ENCODE measurements around the gene CLEC7A.

DNA sequence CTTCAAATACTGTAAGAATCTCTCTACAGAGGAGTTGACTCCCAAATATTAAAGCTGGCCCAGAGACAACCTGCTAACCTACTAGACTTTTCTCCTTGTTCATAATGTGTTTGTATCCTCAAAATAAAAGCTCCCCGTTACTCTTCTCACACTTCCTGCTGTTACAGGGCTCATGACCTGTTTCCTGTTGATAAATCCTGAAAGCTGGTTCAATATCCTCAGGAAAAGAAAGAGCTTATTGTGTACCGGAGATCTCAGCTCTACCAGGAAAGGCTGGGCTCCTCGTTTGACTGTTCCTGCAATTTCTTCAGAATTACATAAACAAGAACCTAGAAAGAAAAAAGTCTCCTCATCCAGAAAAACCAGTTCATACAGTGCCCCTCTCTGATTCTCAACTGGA, 62.1 kb downstream of the CLEC7A start:
- TF ChIP-seq, protein P1, sequence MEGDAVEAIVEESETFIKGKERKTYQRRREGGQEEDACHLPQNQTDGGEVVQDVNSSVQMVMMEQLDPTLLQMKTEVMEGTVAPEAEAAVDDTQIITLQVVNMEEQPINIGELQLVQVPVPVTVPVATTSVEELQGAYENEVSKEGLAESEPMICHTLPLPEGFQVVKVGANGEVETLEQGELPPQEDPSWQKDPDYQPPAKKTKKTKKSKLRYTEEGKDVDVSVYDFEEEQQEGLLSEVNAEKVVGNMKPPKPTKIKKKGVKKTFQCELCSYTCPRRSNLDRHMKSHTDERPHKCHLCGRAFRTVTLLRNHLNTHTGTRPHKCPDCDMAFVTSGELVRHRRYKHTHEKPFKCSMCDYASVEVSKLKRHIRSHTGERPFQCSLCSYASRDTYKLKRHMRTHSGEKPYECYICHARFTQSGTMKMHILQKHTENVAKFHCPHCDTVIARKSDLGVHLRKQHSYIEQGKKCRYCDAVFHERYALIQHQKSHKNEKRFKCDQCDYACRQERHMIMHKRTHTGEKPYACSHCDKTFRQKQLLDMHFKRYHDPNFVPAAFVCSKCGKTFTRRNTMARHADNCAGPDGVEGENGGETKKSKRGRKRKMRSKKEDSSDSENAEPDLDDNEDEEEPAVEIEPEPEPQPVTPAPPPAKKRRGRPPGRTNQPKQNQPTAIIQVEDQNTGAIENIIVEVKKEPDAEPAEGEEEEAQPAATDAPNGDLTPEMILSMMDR (IDR thresholded peaks at IDR 0.05; ENCODE audit: insufficient read depth, low read length, poor library complexity, severe bottlenecking): no peak
- TF ChIP-seq EZH2phosphoT487 (conservative IDR thresholded peaks at IDR 0.05; ENCODE audit: low read length): no peak

Measured in SU-DHL-6 (cell line).